ENCODE results near the gene ZMIZ2.
A peak's percentile ranks its signal among the peaks of the same experiment; 100 is the strongest.
"Not testable (repeated sequence)": the region's sequence is repeated elsewhere in the genome, so short reads cannot be mapped to it uniquely, and the experiment has no call there.

The ZMIZ2 gene

GRCh38 chr7:44748045-44748947, at the start of gene ZMIZ2:
ZMIZ2 (plus strand) TSS chr7:44748847; CDS start chr7:44756250, 7,403 bp downstream.
- peak; percentile 97 for DNase-seq

GRCh38 chr7:44699598-44699997, 49.0 kb upstream of the ZMIZ2 start:
- DNase-seq, result not testable (repeated sequence)

GRCh38 chr7:44700322-44700721, 48.3 kb upstream of the ZMIZ2 start:
- DNase-seq, result no peak

- not testable (repeated sequence) for DNase-seq
These were observed 45.3 kb upstream of the ZMIZ2 start for GRCh38 chr7:44703391-44703790.

GRCh38 chr7:44703921-44704320, 44.7 kb upstream of the ZMIZ2 start:
- DNase-seq, result no peak

GRCh38 chr7:44705434-44705833, 43.2 kb upstream of the ZMIZ2 start:
- DNase-seq, result no peak

GRCh38 chr7:44706788-44707557, 41.7 kb upstream of the ZMIZ2 start:
- no peak for DNase-seq

- DNase-seq, result no peak
These were observed 41.0 kb upstream of the ZMIZ2 start for GRCh38 chr7:44707558-44708230.

- no peak for DNase-seq
These were observed 39.4 kb upstream of the ZMIZ2 start for GRCh38 chr7:44709011-44709915.

- no peak for DNase-seq
These were observed 38.6 kb upstream of the ZMIZ2 start for GRCh38 chr7:44709945-44710596.

GRCh38 chr7:44711528-44711927, 37.1 kb upstream of the ZMIZ2 start:
- no peak for DNase-seq

- DNase-seq, result no peak
These were observed 36.6 kb upstream of the ZMIZ2 start for GRCh38 chr7:44712012-44712411.

GRCh38 chr7:44713141-44713540, 35.5 kb upstream of the ZMIZ2 start:
- DNase-seq, result no peak

- no peak for DNase-seq
These were observed 34.8 kb upstream of the ZMIZ2 start for GRCh38 chr7:44713680-44714335.

- no peak for DNase-seq
These were observed 32.4 kb upstream of the ZMIZ2 start for GRCh38 chr7:44716205-44716604.

GRCh38 chr7:44720301-44720700, 28.3 kb upstream of the ZMIZ2 start:
- no peak for DNase-seq

- DNase-seq, result no peak
These were observed 24.4 kb upstream of the ZMIZ2 start for GRCh38 chr7:44724276-44724675.

- DNase-seq, result not testable (repeated sequence)
These were observed 22.4 kb upstream of the ZMIZ2 start for GRCh38 chr7:44726250-44726649.

GRCh38 chr7:44727158-44727936, 21.3 kb upstream of the ZMIZ2 start:
- DNase-seq, result no peak

- DNase-seq, result no peak
These were observed 20.7 kb upstream of the ZMIZ2 start for GRCh38 chr7:44727937-44728262.

Measured in activated effector memory CD4-positive, alpha-beta T cell treated with anti-CD3 and anti-CD28 coated beads, Interleukin-2, amount 50 U/mL, for 16 hours (primary cell).